Cardiac fibroblast (primary cell): Measurements from ENCODE around the gene PAK5.
A peak's percentile ranks its signal among the peaks of the same experiment; 100 is the strongest.

Source experiments
- DNase-seq, 2 donors: peaks; one replicate each; pipeline versions ENCODE4 v3.0.0 to v3.0.0-alpha.2; 2010; ENCODE audit warnings: low read depth in 2 of 2
- H3K4me3 ChIP-seq, 2 donors: replicated peaks in 1 of 2; 1 replicate in 1 of 2; 2 replicates in 1 of 2; pipeline ENCODE4 v1.5.1; 2011; ENCODE audit warnings: low read depth in 2 of 2, low read length in 2 of 2, mild to moderate bottlenecking in 2 of 2, moderate library complexity in 1 of 2
- CTCF ChIP-seq: IDR thresholded peaks from one replicate; pipeline ENCODE4 v1.5.1; 2011; ENCODE audit warnings: low read depth, mild to moderate bottlenecking, low read length, inconsistent platforms

Gene PAK5

GRCh38 chr20:9600562-9600961, 238.3 kb downstream of the PAK5 start:
- no peak for DNase-seq
- no peak for TF ChIP-seq CTCF
- H3K4me3 ChIP-seq, result no peak overlapping the region

GRCh38 chr20:9597547-9597946, 241.3 kb downstream of the PAK5 start:
- DNase-seq, result no peak
- TF ChIP-seq CTCF, result no peak
- no peak overlapping the region for H3K4me3 ChIP-seq

GRCh38 chr20:9595763-9596162, 243.1 kb downstream of the PAK5 start:
- no peak for TF ChIP-seq CTCF
- no peak overlapping the region for H3K4me3 ChIP-seq
- DNase-seq, result no peak

- TF ChIP-seq CTCF, result no peak
- H3K4me3 ChIP-seq, result no peak overlapping the region
- DNase-seq, result no peak
Measured at GRCh38 chr20:9594284-9594875, 244.5 kb downstream of the PAK5 start.

- DNase-seq, result no peak
Measured at GRCh38 chr20:9592419-9592818, 246.5 kb downstream of the PAK5 start.

GRCh38 chr20:9591080-9591479, 247.8 kb downstream of the PAK5 start:
- DNase-seq, result no peak
- H3K4me3 ChIP-seq, result no peak overlapping the region
- TF ChIP-seq CTCF, result no peak

More at GRCh38 chr20:9592419-9592818, 246.5 kb downstream of the PAK5 start:
- TF ChIP-seq CTCF, result no peak
- H3K4me3 ChIP-seq, result no peak overlapping the region

- peak; percentile 7 to 44 for DNase-seq
- no peak overlapping the region for H3K4me3 ChIP-seq
- TF ChIP-seq CTCF, result no peak
Measured at GRCh38 chr20:9590189-9590588, 248.7 kb downstream of the PAK5 start.
